Measurements from ENCODE around the gene DCC. TPM values are rescaled to one million over a fixed set of nuclear protein-coding genes. Genes with fewer than 3 reads are reported as not detected.

Gene DCC
- total RNA-seq, 6 experiments from 2014 or later, result not detected

- peaks cover 42% of the 10 kb centered on the region for H3K9me3 Mint-ChIP-seq
- no peak for DNase-seq
- no peaks in the 10 kb centered on the region for H3K27me3 Mint-ChIP-seq (ENCODE audit: insufficient read depth)
- H3K4me3 Mint-ChIP-seq, result no peak overlapping the region
- no peak for TF ChIP-seq CTCF (IDR thresholded peaks at IDR 0.05)
- no peaks in the 10 kb centered on the region for H3K4me1 Mint-ChIP-seq (ENCODE audit: low read depth)
- H3K36me3 Mint-ChIP-seq (ENCODE audit: low read depth), result peaks cover 3% of the 10 kb centered on the region; the same call in 1 of the 2 replicates
- H3K27ac Mint-ChIP-seq, result no peak overlapping the region
Observed at GRCh38 chr18:52367953-52368742, 28.2 kb downstream of the DCC start.

GRCh38 chr18:52370841-52371240 lies 30.8 kb downstream of the DCC start:
- H3K36me3 Mint-ChIP-seq (ENCODE audit: low read depth), result peaks cover 3% of the 10 kb centered on the region; the same call in 1 of the 2 replicates
- no peaks in the 10 kb centered on the region for H3K4me1 Mint-ChIP-seq (ENCODE audit: low read depth)
- no peak overlapping the region for H3K4me3 Mint-ChIP-seq
- peaks cover 45% of the 10 kb centered on the region for H3K9me3 Mint-ChIP-seq
- no peaks in the 10 kb centered on the region for H3K27me3 Mint-ChIP-seq (ENCODE audit: insufficient read depth)
- no peak for DNase-seq
- no peak for TF ChIP-seq CTCF (IDR thresholded peaks at IDR 0.05)
- H3K27ac Mint-ChIP-seq, result no peak overlapping the region

GRCh38 chr18:52376104-52376503 lies 36.1 kb downstream of the DCC start:
- no peak for TF ChIP-seq CTCF (IDR thresholded peaks at IDR 0.05)
- Mint-ChIP-seq H3K4me1 (ENCODE audit: low read depth) (no peaks in the 10 kb centered on the region), H3K27me3 (ENCODE audit: insufficient read depth) (no peaks in the 10 kb centered on the region), H3K36me3 (ENCODE audit: low read depth) (no peaks in the 10 kb centered on the region), H3K4me3 (no peak overlapping the region), H3K27ac (no peak overlapping the region), H3K9me3 (peaks cover 24% of the 10 kb centered on the region)
- DNase-seq, result no peak

GRCh38 chr18:52377094-52377493 lies 37.1 kb downstream of the DCC start:
- no peaks in the 10 kb centered on the region for H3K27me3 Mint-ChIP-seq (ENCODE audit: insufficient read depth)
- H3K36me3 Mint-ChIP-seq (ENCODE audit: low read depth), result no peaks in the 10 kb centered on the region
- no peak overlapping the region for H3K27ac Mint-ChIP-seq
- H3K9me3 Mint-ChIP-seq, result peaks cover 27% of the 10 kb centered on the region
- DNase-seq, result no peak
- H3K4me3 Mint-ChIP-seq, result no peak overlapping the region
- TF ChIP-seq CTCF (IDR thresholded peaks at IDR 0.05), result no peak
- no peaks in the 10 kb centered on the region for H3K4me1 Mint-ChIP-seq (ENCODE audit: low read depth)

- Mint-ChIP-seq H3K9me3 (peaks cover 34% of the 10 kb centered on the region), H3K36me3 (ENCODE audit: low read depth) (no peaks in the 10 kb centered on the region), H3K4me1 (ENCODE audit: low read depth) (no peaks in the 10 kb centered on the region), H3K27ac (no peak overlapping the region), H3K4me3 (no peak overlapping the region), H3K27me3 (ENCODE audit: insufficient read depth) (no peaks in the 10 kb centered on the region)
- no peak for DNase-seq
- no peak for TF ChIP-seq CTCF (IDR thresholded peaks at IDR 0.05)
Observed at GRCh38 chr18:52386306-52386705, 46.3 kb downstream of the DCC start.

Measured in HFFc6 (cell line).